C4-2B (cell line): ENCODE data around the gene LLGL1.
A peak's percentile ranks its signal among the peaks of the same experiment; 100 is the strongest.
"Not testable (repeated sequence)": the region's sequence is repeated elsewhere in the genome, so short reads cannot be mapped to it uniquely, and the experiment has no call there.

Experiments
- H3K27ac ChIP-seq: fragments of 450-650 bp; 2 replicates; pipeline ENCODE4 v1.5.1; 2017
- ZFX ChIP-seq: fragments of 450-650 bp; IDR thresholded peaks from 2 replicates; pipeline ENCODE4 v1.6.1; 2017
- TF ChIP-seq, protein P1 (sequence below): fragments of 450-650 bp; conservative IDR thresholded peaks from 2 replicates; pipeline ENCODE4 v1.5.1; 2017; ENCODE audit warnings: mild to moderate bottlenecking

The LLGL1 gene

DNA sequence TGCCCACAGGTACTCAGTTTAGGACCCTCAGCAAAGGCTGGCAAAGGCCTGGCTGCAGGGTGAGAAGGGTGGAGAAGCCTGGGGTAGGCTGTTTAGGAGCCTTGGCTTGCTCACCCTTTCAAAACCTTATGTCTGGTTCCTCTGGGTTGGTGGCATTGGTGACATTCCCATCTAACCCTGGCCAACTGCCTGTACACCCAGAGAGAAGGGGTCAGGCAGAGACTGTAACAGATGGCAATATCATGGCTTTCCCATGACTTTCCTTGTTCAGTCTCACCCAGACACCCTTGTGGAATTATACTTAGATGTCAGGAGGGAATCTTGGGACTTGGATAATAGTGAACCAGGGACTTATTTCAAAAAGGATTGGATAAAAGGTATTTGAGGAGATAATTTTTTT is 18.5 kb upstream of the LLGL1 start:
- TF ChIP-seq ZFX, result no peak
- TF ChIP-seq, protein P1, sequence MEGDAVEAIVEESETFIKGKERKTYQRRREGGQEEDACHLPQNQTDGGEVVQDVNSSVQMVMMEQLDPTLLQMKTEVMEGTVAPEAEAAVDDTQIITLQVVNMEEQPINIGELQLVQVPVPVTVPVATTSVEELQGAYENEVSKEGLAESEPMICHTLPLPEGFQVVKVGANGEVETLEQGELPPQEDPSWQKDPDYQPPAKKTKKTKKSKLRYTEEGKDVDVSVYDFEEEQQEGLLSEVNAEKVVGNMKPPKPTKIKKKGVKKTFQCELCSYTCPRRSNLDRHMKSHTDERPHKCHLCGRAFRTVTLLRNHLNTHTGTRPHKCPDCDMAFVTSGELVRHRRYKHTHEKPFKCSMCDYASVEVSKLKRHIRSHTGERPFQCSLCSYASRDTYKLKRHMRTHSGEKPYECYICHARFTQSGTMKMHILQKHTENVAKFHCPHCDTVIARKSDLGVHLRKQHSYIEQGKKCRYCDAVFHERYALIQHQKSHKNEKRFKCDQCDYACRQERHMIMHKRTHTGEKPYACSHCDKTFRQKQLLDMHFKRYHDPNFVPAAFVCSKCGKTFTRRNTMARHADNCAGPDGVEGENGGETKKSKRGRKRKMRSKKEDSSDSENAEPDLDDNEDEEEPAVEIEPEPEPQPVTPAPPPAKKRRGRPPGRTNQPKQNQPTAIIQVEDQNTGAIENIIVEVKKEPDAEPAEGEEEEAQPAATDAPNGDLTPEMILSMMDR, result no peak
- H3K27ac ChIP-seq, result no peak overlapping the region

DNA sequence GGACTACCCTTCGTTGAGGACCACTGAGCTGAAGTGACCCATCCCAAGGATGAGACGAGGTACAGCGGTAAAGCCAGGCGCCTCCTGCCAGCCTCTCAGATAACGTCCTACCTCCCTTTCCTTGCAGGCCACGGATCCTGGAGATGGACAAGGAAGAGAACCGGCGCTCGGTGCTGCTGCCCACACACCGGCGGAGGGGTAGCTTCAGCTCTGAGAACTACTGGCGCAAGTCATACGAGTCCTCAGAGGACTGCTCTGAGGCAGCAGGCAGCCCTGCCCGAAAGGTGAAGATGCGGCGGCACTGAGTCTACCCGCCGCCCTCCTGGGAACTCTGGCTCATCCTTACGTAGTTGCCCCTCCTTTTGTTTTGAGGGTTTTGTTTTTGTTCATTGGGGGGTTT is 17.3 kb upstream of the LLGL1 start:
- TF ChIP-seq, protein P1, result no peak
- no peak for TF ChIP-seq ZFX

DNA sequence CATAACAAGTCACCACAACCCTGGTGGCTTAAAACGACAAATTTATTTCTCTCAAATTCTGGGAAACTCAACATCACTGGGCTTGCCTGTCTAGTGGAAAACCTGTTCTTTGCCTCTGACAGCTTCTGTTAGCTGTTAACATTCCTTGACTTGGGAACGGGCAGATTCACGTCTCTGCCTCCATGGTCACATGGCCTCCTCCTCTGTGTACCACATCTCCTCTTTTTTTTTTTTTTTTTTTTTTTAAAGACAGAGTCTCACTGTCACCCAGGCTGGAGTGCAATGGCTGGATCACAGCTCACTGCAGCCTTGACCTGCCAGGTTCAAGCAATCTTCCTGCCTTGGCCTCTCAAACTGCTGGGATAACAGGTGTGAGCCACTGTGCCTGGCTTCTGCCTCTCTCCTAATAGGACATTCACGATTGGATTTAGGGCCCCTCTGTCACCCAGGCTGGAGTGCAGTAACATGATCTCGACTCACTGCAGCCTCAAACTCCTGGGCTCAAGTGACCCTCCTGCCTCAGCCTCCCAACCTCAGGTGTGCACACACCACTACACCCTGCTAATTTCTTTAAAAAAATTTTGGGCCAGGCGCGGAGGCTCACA is 11.7 kb upstream of the LLGL1 start:
- TF ChIP-seq, protein P1, result no peak
- no peak overlapping the region for H3K27ac ChIP-seq

More for the DNA sequence above, 17.3 kb upstream of the LLGL1 start:
- H3K27ac ChIP-seq, result no peak overlapping the region

DNA sequence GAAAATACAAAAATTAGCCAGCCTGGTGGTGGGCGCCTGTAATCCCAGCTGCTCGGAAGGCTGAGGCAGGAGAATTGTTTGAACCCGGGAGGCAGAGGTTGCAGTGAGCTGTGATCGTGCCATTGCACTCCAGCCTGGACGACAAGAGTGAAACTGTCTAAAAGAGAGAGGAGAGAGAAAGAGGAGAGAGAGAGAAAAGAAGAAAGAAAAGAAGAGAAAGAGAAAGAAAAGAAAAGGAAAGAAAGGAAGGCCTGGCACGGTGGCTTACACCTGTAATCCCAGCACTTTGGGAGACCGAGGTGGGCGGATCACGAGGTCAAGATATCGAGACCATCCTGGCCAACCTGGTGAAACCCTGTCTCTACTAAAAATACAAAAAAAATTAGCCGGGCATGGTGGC is 8.5 kb upstream of the LLGL1 start:
- H3K27ac ChIP-seq, result not testable (repeated sequence)

DNA sequence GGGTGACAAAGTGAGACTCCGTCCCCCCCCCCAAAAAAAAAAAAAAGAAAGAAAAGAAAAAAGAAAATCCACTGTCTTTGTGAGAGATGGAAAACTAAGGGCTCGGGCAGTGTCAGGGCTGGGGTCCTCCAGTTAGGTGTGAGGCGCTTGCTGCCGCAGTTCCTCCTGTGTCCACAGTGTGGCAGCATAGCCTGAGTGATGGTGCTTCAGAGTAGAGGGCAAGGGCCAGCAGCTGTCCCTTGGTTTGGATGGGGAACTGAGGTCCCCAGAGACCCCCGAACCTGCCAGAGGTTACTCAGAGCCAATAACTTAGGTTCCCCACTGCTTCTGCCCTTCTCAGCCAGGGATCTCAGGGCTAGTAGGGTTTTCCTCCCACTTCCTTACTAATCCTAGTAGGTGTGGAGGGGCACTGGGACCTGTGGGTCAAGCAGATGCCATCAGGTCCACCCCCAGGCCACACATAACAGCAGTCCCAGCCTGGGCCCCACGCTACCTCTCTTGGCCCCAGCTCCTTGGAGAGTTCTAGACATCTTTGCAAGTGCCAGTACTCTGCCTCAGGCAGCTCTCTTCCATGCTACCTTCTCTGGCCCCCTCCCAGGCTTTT is 7.9 kb upstream of the LLGL1 start:
- no peak overlapping the region for H3K27ac ChIP-seq
- TF ChIP-seq, protein P1, result peak; percentile 97
- no peak for TF ChIP-seq ZFX

DNA sequence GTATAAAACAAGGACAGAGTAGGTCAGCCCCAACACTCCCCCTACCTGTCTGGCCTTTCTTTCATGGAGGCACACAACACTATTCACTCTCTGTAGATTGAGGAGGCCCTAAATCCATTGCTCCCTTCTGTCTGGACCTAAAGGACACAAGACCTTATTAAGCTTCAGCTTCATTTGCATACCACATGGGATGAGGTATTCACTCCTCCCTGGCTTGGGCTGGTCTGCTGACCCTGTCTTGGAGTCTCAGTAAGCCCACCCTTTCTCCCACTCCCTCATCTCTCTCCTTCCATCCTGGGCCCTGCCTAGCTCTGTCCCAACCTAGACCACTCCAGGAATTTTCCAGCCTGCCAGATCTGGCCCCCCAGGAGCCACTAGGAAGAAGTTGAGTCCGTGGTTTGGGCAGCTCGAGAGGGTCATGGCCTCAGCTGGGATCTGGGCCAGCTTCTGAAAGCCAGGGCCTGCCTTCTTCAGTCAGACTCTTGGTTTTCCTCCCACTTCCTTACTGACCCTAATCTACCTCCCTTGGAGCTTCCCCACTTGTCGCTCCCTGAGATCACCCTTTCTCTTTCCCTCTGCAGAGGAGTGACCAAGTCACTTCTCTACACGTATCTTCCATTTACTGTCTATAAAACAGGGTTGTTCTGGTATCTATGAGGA is 6.5 kb upstream of the LLGL1 start:
- no peak overlapping the region for H3K27ac ChIP-seq
- TF ChIP-seq, protein P1, result no peak
- TF ChIP-seq ZFX, result no peak

DNA sequence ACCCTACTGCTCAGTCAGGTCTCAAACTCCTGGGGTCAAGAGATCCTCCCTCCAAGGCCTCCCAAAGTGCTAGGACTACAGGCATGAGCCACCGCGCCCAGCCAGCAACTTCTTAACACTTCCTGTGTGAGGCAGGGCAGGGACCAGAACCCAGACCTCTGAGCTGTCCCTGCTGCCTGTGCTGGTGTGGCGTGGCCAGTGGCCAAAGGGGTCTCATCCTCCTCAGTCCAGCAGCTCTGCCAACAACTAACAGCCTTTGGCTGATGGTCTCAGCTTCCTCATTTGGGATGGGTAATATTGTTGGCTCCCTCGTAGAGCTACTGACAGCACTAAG is 1.4 kb upstream of the LLGL1 start:
- TF ChIP-seq, protein P1, result no peak
- TF ChIP-seq ZFX, result no peak
- no peak overlapping the region for H3K27ac ChIP-seq
